Measurements from ENCODE around the gene LGALS12.
"Not testable (repeated sequence)": the region's sequence is repeated elsewhere in the genome, so short reads cannot be mapped to it uniquely, and the experiment has no call there.

The LGALS12 gene

DNA sequence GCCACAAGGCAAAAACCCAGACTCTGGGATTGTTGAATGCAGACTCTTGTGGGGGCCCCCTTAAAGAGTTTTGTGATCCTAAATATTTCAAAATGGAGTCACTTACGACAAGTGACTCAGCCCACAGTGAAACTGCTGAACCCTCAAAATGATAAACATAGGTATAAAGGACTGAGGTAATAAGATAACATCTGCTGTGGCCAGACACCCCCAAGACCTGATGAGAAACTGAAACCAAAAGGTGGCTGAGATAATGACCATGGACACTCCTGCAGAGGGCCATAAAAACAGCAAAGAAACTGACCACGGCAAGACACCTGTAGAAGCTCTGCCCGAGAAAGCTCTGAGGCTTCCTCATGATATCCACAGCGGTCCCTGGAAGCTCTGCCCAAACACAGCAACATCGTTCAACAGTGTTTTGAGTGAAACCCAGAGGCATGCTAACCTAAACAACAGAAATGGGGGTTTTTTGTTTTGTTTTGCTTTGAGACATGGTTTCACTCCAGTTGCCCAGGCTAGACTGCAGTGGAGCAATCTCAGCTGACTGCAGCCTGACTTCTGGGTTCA lies 29.1 kb downstream of the LGALS12 start:
- DNase-seq = peak; percentile 50

DNA sequence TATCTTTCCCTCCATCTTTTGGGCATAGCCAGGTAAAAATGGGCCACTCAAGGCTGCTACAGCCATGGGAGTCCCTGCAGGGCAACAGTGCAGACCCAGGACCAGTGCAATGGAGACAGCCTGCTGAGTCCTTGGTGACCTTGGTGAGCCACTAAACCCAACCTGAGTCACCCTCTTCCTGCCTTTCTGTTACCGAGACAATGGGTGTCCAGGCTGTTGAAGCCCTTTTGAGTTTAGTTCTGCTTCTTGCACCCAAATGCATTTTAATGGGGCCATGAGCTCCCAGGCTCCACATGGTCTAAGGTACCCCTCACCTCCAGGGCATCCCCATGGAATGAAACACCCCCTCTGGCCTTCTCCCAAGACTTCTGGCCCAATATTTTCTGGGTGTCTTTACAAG lies 29.9 kb downstream of the LGALS12 start:
- DNase-seq = peak; percentile 47

- DNase-seq = peak; percentile 72
Observed at GRCh38 chr11:63536669-63537292, 30.9 kb downstream of the LGALS12 start, which contains the start of gene PLAAT4. PLAAT4 (plus strand) TSS chr11:63536808; CDS start chr11:63536869, 61 bp downstream.

DNA sequence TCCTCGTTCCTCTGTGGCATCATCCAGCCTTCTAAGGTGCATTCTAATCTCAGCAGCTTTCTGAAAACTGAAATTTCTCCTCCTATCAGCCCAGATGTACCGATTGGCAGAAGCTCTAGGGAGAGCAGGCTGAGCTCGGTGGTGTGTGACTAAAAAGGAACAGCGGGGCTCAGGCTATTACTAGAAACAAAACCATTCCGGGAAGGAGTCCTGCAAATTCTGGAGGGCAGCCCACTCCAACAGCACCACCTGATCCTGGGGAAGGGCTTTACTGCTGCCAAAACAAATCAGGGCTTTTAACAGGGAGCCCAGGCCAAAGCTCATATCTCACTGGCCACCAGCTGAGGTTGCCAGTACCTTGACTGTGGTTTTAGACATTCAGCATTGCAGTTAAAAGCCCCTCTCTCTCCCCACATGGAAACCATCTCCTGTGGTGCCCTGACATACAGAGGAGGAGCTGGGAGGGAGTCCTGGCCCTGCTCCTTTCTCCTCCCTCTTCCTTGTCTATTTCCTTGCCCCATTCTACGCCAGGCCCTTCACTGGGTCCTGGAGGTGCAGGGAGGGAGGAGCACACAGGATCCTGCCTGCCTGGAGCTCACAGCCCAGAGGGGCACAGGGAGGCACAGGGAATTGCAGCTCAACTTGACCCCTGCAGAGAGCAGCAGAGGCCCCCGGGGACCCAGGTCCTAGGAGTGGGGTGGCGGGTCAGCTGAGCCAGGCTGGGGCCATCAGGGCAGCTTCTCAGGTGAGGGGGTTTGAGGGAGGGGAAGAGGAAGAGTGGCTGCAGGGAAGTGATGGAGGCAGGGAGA lies 31.6 kb downstream of the LGALS12 start:
- no peak for DNase-seq

DNA sequence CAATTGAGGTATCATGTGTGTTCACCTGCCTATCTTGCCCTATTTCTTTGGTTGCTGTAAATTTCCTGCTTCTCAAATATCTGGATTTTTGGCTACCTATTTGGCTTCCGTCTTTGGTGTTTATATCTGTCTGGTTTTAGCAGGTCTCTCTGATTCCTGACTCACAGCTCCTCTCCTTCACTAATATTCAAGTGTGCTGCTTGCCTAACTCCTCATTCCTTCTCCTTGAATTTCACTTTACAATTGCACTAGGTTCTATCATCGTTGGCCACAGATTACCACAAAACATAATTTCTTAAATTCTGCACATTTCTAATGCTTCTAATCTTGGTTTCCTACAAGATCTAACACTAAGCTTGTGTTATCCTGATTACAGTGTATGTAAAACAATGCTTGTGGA lies 36.6 kb downstream of the LGALS12 start:
- not testable (repeated sequence) for DNase-seq

- DNase-seq = no peak
Observed at GRCh38 chr11:63543711-63544110, 37.8 kb downstream of the LGALS12 start.

GRCh38 chr11:63547061-63547460 lies 41.2 kb downstream of the LGALS12 start:
- DNase-seq = no peak

GRCh38 chr11:63548178-63548577 lies 42.3 kb downstream of the LGALS12 start:
- no peak for DNase-seq

GRCh38 chr11:63549411-63549810 lies 43.5 kb downstream of the LGALS12 start:
- no peak for DNase-seq

- DNase-seq = not testable (repeated sequence)
Observed at GRCh38 chr11:63550156-63550700, 44.3 kb downstream of the LGALS12 start.

GRCh38 chr11:63551091-63551888 lies 45.4 kb downstream of the LGALS12 start:
- peak; percentile 59 for DNase-seq

DNA sequence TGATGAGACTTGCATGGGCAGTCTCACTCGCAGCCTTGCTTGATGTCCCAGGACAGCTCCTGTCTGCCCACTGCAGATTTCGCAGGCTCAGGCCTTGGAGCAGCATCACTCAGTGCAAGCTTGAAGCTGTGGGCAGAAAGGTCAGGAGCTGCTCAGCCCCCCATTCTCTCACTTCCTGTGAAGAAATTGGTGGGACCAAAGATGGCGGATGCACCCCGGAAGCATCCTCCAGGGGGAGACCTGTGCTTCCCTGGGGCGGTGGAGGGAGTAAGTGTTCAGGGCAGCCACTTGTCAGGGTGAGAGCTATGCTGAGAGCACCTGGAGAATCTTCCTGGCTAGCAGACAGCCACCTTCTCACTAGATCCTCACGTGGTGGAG lies 46.0 kb downstream of the LGALS12 start:
- peak; percentile 47 for DNase-seq

DNA sequence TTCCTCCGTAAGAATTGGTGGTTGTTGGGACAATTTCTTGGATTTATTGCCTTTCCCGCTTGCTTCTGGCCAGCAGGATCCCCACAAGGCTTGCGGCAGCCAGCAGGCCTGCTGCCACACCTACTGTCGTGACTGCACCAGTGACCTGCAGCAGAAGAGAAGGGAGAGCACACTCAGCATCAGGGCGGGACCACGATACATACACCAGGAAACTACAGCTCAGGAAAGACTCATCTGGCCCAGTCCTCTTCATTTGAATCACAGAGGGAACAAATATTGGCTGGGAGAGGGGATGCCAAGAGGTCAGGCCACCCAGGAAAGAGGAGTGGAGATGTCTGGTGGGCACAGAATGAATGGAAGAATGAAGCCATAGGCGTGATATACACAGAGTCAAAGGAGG lies 47.0 kb downstream of the LGALS12 start:
- no peak for DNase-seq

DNA sequence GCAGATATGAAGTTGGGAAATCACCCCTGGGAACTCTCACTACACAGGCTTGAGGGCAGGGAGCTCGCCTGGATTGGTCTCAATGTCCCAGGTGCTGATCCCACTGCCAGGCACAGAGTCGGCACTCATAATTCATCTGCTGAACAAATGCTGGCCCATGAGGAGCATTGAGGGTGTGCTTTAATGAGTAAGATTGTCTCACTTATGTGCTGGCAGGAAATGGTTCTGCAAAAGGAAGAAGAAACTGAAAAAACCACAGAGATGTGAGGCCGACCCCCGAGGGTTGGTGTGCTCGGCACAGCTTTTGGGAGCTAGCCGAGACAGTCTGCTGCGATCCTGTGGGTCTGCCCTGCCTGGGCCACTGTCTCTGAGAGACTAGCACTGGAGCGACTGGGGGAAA lies 47.9 kb downstream of the LGALS12 start:
- DNase-seq = peak; percentile 74

GRCh38 chr11:63554877-63555223 lies 49.0 kb downstream of the LGALS12 start:
- DNase-seq = no peak

GRCh38 chr11:63556404-63557013 lies 50.6 kb downstream of the LGALS12 start:
- no peak for DNase-seq

- DNase-seq = no peak
Observed at GRCh38 chr11:63557570-63557969, 51.7 kb downstream of the LGALS12 start.

- no peak for DNase-seq
Observed at GRCh38 chr11:63558459-63559157, 52.7 kb downstream of the LGALS12 start.

- DNase-seq = peak; percentile 46
Observed at GRCh38 chr11:63560506-63561180, 54.8 kb downstream of the LGALS12 start.

GRCh38 chr11:63563201-63564055 lies 57.5 kb downstream of the LGALS12 start, which contains the start of gene PLAAT2:
PLAAT2 (minus strand) TSS chr11:63563379; CDS start chr11:63563324, 55 bp downstream.
- no peak for DNase-seq

Data from CD4-positive, alpha-beta T cell treated with Interleukin-21 for 1 hour (primary cell).